Osteoblast (primary cell): ENCODE results near the gene FNBP1L. TPM values are rescaled to one million over a fixed set of nuclear protein-coding genes. Genes with fewer than 3 reads are reported as not detected.

Experiments
- DNase-seq: peaks from one replicate; pipeline ENCODE4 v3.0.0; 2011; ENCODE audit warnings: low spot score, mixed read lengths; ENCODE audit not compliant: insufficient read length; ENCODE audit errors: missing footprints
- H2AFZ ChIP-seq: 2 replicates; pipeline ENCODE4 v1.6.0; 2011; ENCODE audit warnings: mild to moderate bottlenecking, low read length
- H3K27ac ChIP-seq: 2 replicates; pipeline ENCODE4 v1.5.1; 2011; ENCODE audit warnings: mild to moderate bottlenecking, low read depth, low read length, moderate library complexity
- H3K27me3 ChIP-seq: 2 replicates; pipeline ENCODE4 v1.6.0; 2012; ENCODE audit warnings: mild to moderate bottlenecking, control low read depth, inconsistent platforms, low read length, moderate library complexity; ENCODE audit not compliant: insufficient read depth
- H3K36me3 ChIP-seq: 2 replicates; pipeline ENCODE4 v1.5.1; 2011; ENCODE audit warnings: mild to moderate bottlenecking, low read length, control low read depth, moderate library complexity; ENCODE audit not compliant: insufficient read depth
- H3K4me1 ChIP-seq: 2 replicates; pipeline ENCODE4 v1.5.1; 2011; ENCODE audit warnings: mild to moderate bottlenecking, low read length, control low read depth, moderate library complexity; ENCODE audit not compliant: insufficient read depth
- H3K4me2 ChIP-seq: 2 replicates; pipeline ENCODE4 v1.6.0; 2011; ENCODE audit warnings: mild to moderate bottlenecking, low read length; ENCODE audit not compliant: insufficient read depth
- H3K4me3 ChIP-seq: fragments of 200-600 bp; sonication (generic); 3 replicates; pipeline ENCODE4 v1.5.1; 2012; ENCODE audit warnings: mild to moderate bottlenecking, low read length, inconsistent platforms; ENCODE audit not compliant: insufficient read depth
- H3K79me2 ChIP-seq: 2 replicates; pipeline ENCODE4 v1.6.0; 2012; ENCODE audit warnings: mild to moderate bottlenecking, low read length, control low read depth, inconsistent platforms; ENCODE audit not compliant: insufficient read depth
- H3K9me3 ChIP-seq: 2 replicates; pipeline ENCODE4 v1.5.1; 2011; ENCODE audit warnings: low read depth, low read length, control low read depth
- H4K20me1 ChIP-seq: 2 replicates; pipeline ENCODE4 v1.6.0; 2012; ENCODE audit warnings: mild to moderate bottlenecking, low read length, control low read depth; ENCODE audit not compliant: insufficient read depth
- CTCF ChIP-seq: IDR thresholded peaks from 2 replicates; pipeline ENCODE4 v1.5.1; 2011; ENCODE audit warnings: mild to moderate bottlenecking, low read depth, low read length, moderate library complexity; ENCODE audit errors: extremely low read depth
- small RNA-seq: library from RNA; depleted of rRNA; stranded (forward); fragments of <200 nt; gene quantifications from one replicate; pipeline ENCODE3, GENCODE V24; 2012
- total RNA-seq: library from RNA; depleted of rRNA; stranded (reverse); fragments of >200 nt; gene quantifications from 2 replicates; pipeline ENCODE4 v1.2.3, GENCODE V29; 2012

FNBP1L gene
- total RNA-seq, 1 donor, result 8.7 TPM

DNA sequence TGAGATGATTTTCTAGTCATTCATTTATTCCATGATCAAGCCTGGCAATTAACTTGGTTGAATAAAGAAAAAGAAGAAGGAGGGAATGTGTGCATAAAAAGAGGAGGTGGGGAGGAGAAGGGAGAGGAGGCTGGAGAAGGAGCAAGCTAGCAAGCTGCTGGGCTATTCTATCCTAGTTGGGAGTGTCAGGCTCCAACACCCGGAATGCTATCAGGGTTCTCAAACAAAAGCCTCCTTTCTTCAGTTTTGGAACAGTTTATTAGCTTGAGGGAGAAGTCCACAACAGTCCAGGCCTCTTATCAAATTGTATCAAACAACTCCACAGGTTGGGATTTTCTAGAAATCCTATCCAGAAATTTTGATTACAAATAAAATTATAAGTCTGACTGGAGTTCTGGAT, 153.8 kb downstream of the FNBP1L start:
- Histone ChIP-seq H3K27me3 (no peaks in the 10 kb centered on the region), H2AFZ (no peak overlapping the region), H3K4me1 (peaks cover 20% of the 10 kb centered on the region), H3K4me2 (no peak overlapping the region), H3K9me3 (no peaks in the 10 kb centered on the region), H4K20me1 (peaks cover 62% of the 10 kb centered on the region), H3K79me2 (peaks cover 94% of the 10 kb centered on the region), H3K4me3 (no peak overlapping the region), H3K27ac (no peak overlapping the region), H3K36me3 (peaks cover 3% of the 10 kb centered on the region)
- no peak for TF ChIP-seq CTCF
- DNase-seq, result no peak

GRCh38 chr1:93602101-93602500, 154.2 kb downstream of the FNBP1L start:
- no peak overlapping the region for H3K27ac ChIP-seq
- TF ChIP-seq CTCF, result no peak
- peaks cover 66% of the 10 kb centered on the region for H4K20me1 ChIP-seq
- peaks cover 94% of the 10 kb centered on the region for H3K79me2 ChIP-seq
- H2AFZ ChIP-seq, result no peak overlapping the region
- DNase-seq, result no peak
- peaks cover 21% of the 10 kb centered on the region for H3K4me1 ChIP-seq
- H3K36me3 ChIP-seq, result peaks cover 3% of the 10 kb centered on the region
- no peak overlapping the region for H3K4me3 ChIP-seq
- no peak overlapping the region for H3K4me2 ChIP-seq
- no peaks in the 10 kb centered on the region for H3K27me3 ChIP-seq
- no peaks in the 10 kb centered on the region for H3K9me3 ChIP-seq

GRCh38 chr1:93603106-93603505, 155.2 kb downstream of the FNBP1L start:
- TF ChIP-seq CTCF, result no peak
- no peak overlapping the region for H3K27ac ChIP-seq

DNA sequence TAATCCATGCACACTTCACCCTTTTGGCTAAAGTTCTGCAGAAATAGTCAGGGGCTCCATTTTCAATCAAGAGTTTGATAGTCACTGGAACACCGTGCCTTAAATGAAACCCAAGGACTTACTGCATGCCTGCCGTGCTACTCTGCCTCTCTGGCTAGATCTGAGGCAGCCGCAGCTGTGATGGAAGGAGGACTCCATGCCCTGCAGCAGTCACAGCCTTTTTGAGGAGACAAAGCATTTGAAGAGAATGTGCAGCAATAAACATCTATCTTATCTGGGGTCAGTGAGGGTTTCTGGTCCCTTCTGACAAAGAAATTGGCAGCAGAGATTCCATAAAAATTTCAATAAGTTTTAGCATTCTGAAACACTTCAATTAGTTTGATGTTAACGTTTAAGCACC, 155.7 kb downstream of the FNBP1L start:
- H2AFZ ChIP-seq, result no peak overlapping the region
- H3K4me2 ChIP-seq, result no peak overlapping the region
- TF ChIP-seq CTCF, result no peak
- H3K36me3 ChIP-seq, result peaks cover 3% of the 10 kb centered on the region
- peaks cover 94% of the 10 kb centered on the region for H3K79me2 ChIP-seq
- H3K4me1 ChIP-seq, result peaks cover 34% of the 10 kb centered on the region
- no peak for DNase-seq
- no peaks in the 10 kb centered on the region for H3K9me3 ChIP-seq
- H3K27me3 ChIP-seq, result no peaks in the 10 kb centered on the region
- peaks cover 61% of the 10 kb centered on the region for H4K20me1 ChIP-seq
- H3K4me3 ChIP-seq, result no peak overlapping the region
- H3K27ac ChIP-seq, result no peak overlapping the region

More at GRCh38 chr1:93603106-93603505, 155.2 kb downstream of the FNBP1L start:
- H3K36me3 ChIP-seq, result peaks cover 3% of the 10 kb centered on the region
- no peak overlapping the region for H3K4me2 ChIP-seq
- H3K9me3 ChIP-seq, result no peaks in the 10 kb centered on the region
- no peak for DNase-seq
- H3K27me3 ChIP-seq, result no peaks in the 10 kb centered on the region
- no peak overlapping the region for H2AFZ ChIP-seq
- peaks cover 29% of the 10 kb centered on the region for H3K4me1 ChIP-seq
- no peak overlapping the region for H3K4me3 ChIP-seq
- H4K20me1 ChIP-seq, result peaks cover 65% of the 10 kb centered on the region
- H3K79me2 ChIP-seq, result peaks cover 94% of the 10 kb centered on the region

Small RNAs within 50 kb of the gene (small RNA-seq; reads per million reads assigned to genes)
- gene RNA5SP53, result 0.37 reads per million

Other genes with a start within 250 kb of the FNBP1L start
- 26.8 and 27.1 TPM in 2 replicates for gene DR1, start 102.2 kb upstream of the FNBP1L start, total RNA-seq
- gene BCAR3, start 233.7 kb downstream of the FNBP1L start, total RNA-seq, result 34.0 and 37.1 TPM in 2 replicates